Measurements from ENCODE around the gene FCRL5.

DNA sequence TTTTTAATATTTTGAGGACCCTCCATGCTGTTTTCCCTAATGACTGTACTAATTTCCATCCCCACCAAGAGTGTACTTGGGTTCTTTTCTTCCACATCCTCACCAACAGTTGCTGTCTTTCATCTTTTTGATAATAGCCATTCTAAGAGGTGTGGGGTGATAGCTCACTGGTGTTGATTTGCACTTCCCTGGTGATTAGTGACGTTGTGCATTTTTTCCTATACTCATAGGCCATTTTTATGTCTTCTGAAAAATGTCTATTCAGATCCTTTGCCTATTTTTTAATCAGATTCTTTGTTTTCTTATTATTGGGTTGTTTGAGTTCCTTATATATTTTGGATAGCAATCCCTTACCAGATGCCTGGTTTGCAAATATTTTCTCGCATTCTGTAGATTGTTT, 64.2 kb downstream of the FCRL5 start:
- TF ChIP-seq, protein P1, sequence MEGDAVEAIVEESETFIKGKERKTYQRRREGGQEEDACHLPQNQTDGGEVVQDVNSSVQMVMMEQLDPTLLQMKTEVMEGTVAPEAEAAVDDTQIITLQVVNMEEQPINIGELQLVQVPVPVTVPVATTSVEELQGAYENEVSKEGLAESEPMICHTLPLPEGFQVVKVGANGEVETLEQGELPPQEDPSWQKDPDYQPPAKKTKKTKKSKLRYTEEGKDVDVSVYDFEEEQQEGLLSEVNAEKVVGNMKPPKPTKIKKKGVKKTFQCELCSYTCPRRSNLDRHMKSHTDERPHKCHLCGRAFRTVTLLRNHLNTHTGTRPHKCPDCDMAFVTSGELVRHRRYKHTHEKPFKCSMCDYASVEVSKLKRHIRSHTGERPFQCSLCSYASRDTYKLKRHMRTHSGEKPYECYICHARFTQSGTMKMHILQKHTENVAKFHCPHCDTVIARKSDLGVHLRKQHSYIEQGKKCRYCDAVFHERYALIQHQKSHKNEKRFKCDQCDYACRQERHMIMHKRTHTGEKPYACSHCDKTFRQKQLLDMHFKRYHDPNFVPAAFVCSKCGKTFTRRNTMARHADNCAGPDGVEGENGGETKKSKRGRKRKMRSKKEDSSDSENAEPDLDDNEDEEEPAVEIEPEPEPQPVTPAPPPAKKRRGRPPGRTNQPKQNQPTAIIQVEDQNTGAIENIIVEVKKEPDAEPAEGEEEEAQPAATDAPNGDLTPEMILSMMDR (conservative IDR thresholded peaks at IDR 0.05): no peak
- no peak for TF ChIP-seq EZH2 (IDR thresholded peaks at IDR 0.05; ENCODE audit: low read depth)
